Esophagus muscularis mucosa (tissue), 3 donors: ENCODE results near the gene ZC3HAV1.

Experiments used
- POLR2A ChIP-seq: fragments of 450-650 bp; IDR thresholded peaks from one replicate; pipeline ENCODE4 v1.6.1; 2017; ENCODE audit warnings: antibody characterized with exemption, moderate library complexity, mild to moderate bottlenecking, low read depth
- POLR2AphosphoS5 ChIP-seq, 2 donors: sonication (generic); formaldehyde crosslinking; IDR thresholded peaks; one replicate each; pipeline ENCODE4 v1.6.1; 2017; ENCODE audit warnings: antibody characterized with exemption in 2 of 2
- TF ChIP-seq, protein P1 (sequence below), 3 experiments: fragments of 200-600 bp in 2 of 3; fragments of 450-650 bp in 1 of 3; sonication (generic) in 2 of 3; IDR thresholded peaks; one replicate each; pipeline ENCODE4 v1.5.1; 2017 to 2019; ENCODE audit warnings: antibody characterized with exemption in 3 of 3, mild to moderate bottlenecking in 2 of 3, moderate library complexity in 1 of 3

GRCh38 chr7:139011373-139011772 lies 98.1 kb downstream of the ZC3HAV1 start:
- TF ChIP-seq POLR2A: no peak
- TF ChIP-seq, protein P1, sequence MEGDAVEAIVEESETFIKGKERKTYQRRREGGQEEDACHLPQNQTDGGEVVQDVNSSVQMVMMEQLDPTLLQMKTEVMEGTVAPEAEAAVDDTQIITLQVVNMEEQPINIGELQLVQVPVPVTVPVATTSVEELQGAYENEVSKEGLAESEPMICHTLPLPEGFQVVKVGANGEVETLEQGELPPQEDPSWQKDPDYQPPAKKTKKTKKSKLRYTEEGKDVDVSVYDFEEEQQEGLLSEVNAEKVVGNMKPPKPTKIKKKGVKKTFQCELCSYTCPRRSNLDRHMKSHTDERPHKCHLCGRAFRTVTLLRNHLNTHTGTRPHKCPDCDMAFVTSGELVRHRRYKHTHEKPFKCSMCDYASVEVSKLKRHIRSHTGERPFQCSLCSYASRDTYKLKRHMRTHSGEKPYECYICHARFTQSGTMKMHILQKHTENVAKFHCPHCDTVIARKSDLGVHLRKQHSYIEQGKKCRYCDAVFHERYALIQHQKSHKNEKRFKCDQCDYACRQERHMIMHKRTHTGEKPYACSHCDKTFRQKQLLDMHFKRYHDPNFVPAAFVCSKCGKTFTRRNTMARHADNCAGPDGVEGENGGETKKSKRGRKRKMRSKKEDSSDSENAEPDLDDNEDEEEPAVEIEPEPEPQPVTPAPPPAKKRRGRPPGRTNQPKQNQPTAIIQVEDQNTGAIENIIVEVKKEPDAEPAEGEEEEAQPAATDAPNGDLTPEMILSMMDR (IDR thresholded peaks at IDR 0.05): no peak
- no peak for TF ChIP-seq POLR2AphosphoS5 (IDR thresholded peaks at IDR 0.05)
